Myocyte (in vitro differentiated cells): ENCODE data around the gene AOC1. TPM values are rescaled to one million over a fixed set of nuclear protein-coding genes. Genes with fewer than 3 reads are reported as not detected.

ENCODE experiments used
- DNase-seq: peaks from one replicate; pipeline ENCODE4 v3.0.0-alpha.2; 2012; ENCODE audit warnings: low read depth
- total RNA-seq: library from RNA; depleted of rRNA; stranded (reverse); fragments of >200 nt; gene quantifications from 2 replicates; pipeline ENCODE4 v1.2.3, GENCODE V29; 2014

AOC1 gene
- total RNA-seq, 1 donor from 2014 or later: 0.21 TPM

GRCh38 chr7:150830937-150831336, 21.4 kb upstream of the AOC1 start:
- DNase-seq: peak; percentile 90

- DNase-seq: peak; percentile 35
These were observed 20.5 kb upstream of the AOC1 start for GRCh38 chr7:150831851-150832250.

- no peak for DNase-seq
These were observed 17.3 kb upstream of the AOC1 start for GRCh38 chr7:150835019-150835418.

- DNase-seq: no peak
These were observed 16.5 kb upstream of the AOC1 start for GRCh38 chr7:150835702-150836280.

- no peak for DNase-seq
These were observed 13.2 kb upstream of the AOC1 start for GRCh38 chr7:150838965-150839650.

- no peak for DNase-seq
These were observed 10.3 kb upstream of the AOC1 start for GRCh38 chr7:150842018-150842417.

GRCh38 chr7:150842716-150843115, 9.6 kb upstream of the AOC1 start:
- DNase-seq: no peak

- DNase-seq: peak; percentile 60
These were observed 6.9 kb upstream of the AOC1 start for GRCh38 chr7:150845421-150845861.

GRCh38 chr7:150846291-150847115, 5.8 kb upstream of the AOC1 start:
- peak; percentile 35 for DNase-seq

- no peak for DNase-seq
These were observed 4.8 kb upstream of the AOC1 start for GRCh38 chr7:150847536-150847935.

- no peak for DNase-seq
These were observed 4.2 kb upstream of the AOC1 start for GRCh38 chr7:150848111-150848510.

- no peak for DNase-seq
These were observed 3.7 kb upstream of the AOC1 start for GRCh38 chr7:150848561-150849115.

- no peak for DNase-seq
These were observed 3.0 kb upstream of the AOC1 start for GRCh38 chr7:150849204-150849775.

GRCh38 chr7:150850273-150850672, 2.0 kb upstream of the AOC1 start:
- DNase-seq: no peak

GRCh38 chr7:150851492-150852370, 586 bp upstream of the AOC1 start:
- DNase-seq: no peak

GRCh38 chr7:150854066-150855000, 2.0 kb downstream of the AOC1 start:
- DNase-seq: no peak

GRCh38 chr7:150855046-150855445, 2.7 kb downstream of the AOC1 start:
- DNase-seq: no peak

GRCh38 chr7:150855476-150856302, 3.4 kb downstream of the AOC1 start:
- no peak for DNase-seq
